ENCODE data around the gene ANKUB1. TPM values are rescaled to one million over a fixed set of nuclear protein-coding genes. Genes with fewer than 3 reads are reported as not detected.

ANKUB1 gene
- total and polyA plus RNA-seq, 5 donors: not detected

DNA sequence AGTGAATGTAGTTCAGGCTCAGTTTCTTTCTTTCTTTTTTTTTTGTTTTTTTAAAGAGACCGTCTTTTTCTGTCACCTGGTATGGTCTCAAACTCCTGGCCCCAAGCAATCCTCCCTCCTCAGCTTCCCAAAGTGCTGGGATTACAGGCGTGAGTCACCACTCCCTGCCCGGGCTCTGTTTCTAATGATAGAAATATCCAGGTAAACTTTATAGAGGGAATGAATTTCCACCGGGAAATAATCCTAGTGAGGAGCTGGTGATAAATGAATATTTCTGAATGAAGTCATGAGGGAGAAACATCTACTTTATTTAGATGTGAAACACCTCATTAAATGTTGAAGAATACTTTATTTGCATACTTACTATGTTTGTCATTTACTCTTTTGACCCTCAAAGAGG is 27.8 kb upstream of the ANKUB1 start:
- ATAC-seq (no peak), DNase-seq (no peak)
- H3K27ac ChIP-seq (ENCODE audit: low read length): no peak overlapping the region
- H3K4me3 ChIP-seq (ENCODE audit: low read length): no peak overlapping the region
- intact Hi-C loops (cut with DNase I): no loop called here
- WGBS: 87% methylated on average over 4 of the region's 4 CpGs
- no peaks in the 10 kb centered on the region for H3K27me3 ChIP-seq (ENCODE audit: control insufficient read depth, insufficient read depth)
- peaks cover 4% of the 10 kb centered on the region for H3K4me1 ChIP-seq (ENCODE audit: control insufficient read depth, insufficient read depth, low read length)
- no peaks in the 10 kb centered on the region for H3K9me3 ChIP-seq (ENCODE audit: control insufficient read depth, low read length)

DNA sequence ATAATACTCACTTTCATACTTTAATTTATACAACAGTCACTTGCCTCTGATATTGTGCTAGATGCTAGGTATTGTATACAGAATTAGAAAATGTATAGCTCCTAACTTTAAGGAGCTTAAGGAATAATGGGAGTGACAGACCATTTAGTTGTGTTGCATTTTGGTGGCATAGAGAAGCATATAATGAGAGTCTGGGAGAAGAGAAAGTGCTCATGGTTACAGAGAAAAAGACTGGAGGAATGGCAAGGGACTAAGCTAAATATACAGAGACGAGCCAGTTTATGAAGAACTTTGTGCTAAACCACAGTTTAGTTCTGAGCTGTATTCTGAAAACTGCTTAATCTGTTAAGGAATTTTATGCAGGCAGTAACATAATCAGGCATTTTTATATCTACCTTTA is 27.1 kb upstream of the ANKUB1 start:
- no peaks in the 10 kb centered on the region for H3K9me3 ChIP-seq (ENCODE audit: control insufficient read depth, low read length)
- peaks cover 4% of the 10 kb centered on the region for H3K4me1 ChIP-seq (ENCODE audit: control insufficient read depth, insufficient read depth, low read length)
- H3K27ac ChIP-seq (ENCODE audit: low read length): no peak overlapping the region
- no peaks in the 10 kb centered on the region for H3K27me3 ChIP-seq (ENCODE audit: control insufficient read depth, insufficient read depth)
- ATAC-seq (no peak), DNase-seq (no peak)
- intact Hi-C loops (cut with DNase I): no loop called here
- WGBS: 83% methylated on average over 1 of the region's 1 CpG
- no peak overlapping the region for H3K4me3 ChIP-seq (ENCODE audit: low read length)

DNA sequence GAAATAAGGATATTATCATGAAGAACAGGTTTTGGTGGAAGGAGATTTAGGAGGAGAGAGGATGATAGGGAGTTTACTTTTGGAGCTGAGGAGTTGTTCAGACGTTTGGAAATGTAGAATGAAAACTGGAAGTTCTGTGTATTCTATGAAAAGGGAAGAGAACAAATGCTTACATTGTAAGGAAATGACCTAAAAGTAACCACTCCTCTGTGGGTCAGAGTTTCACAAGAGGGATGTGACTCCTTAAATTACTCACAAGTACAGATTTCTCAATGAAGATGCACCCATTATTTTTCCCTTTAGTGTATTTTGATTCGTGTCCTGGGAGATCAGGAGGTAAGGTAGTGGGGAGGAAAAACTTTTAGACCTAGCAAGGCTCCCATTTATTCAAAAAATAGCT is 24.6 kb upstream of the ANKUB1 start:
- intact Hi-C loops (cut with DNase I): no loop called here
- H3K4me1 ChIP-seq (ENCODE audit: control insufficient read depth, insufficient read depth, low read length): peaks cover 4% of the 10 kb centered on the region
- no peak overlapping the region for H3K27ac ChIP-seq (ENCODE audit: low read length)
- no peaks in the 10 kb centered on the region for H3K9me3 ChIP-seq (ENCODE audit: control insufficient read depth, low read length)
- WGBS: 57% methylated on average over 2 of the region's 2 CpGs
- no peaks in the 10 kb centered on the region for H3K27me3 ChIP-seq (ENCODE audit: control insufficient read depth, insufficient read depth)
- DNase-seq: no peak
- no peak overlapping the region for H3K4me3 ChIP-seq (ENCODE audit: low read length)
- no peak for ATAC-seq

- intact Hi-C loops (cut with DNase I): no loop called here
- H3K4me1 ChIP-seq (ENCODE audit: control insufficient read depth, insufficient read depth, low read length): peaks cover 4% of the 10 kb centered on the region
- DNase-seq (no peak), ATAC-seq (no peak)
- H3K27me3 ChIP-seq (ENCODE audit: control insufficient read depth, insufficient read depth): no peaks in the 10 kb centered on the region
- H3K4me3 ChIP-seq (ENCODE audit: low read length): no peak overlapping the region
- H3K9me3 ChIP-seq (ENCODE audit: control insufficient read depth, low read length): no peaks in the 10 kb centered on the region
- 39% methylated on average over 3 of the region's 3 CpGs for WGBS
- no peak overlapping the region for H3K27ac ChIP-seq (ENCODE audit: low read length)
Observed at GRCh38 chr3:149816311-149816710, 24.0 kb upstream of the ANKUB1 start.

DNA sequence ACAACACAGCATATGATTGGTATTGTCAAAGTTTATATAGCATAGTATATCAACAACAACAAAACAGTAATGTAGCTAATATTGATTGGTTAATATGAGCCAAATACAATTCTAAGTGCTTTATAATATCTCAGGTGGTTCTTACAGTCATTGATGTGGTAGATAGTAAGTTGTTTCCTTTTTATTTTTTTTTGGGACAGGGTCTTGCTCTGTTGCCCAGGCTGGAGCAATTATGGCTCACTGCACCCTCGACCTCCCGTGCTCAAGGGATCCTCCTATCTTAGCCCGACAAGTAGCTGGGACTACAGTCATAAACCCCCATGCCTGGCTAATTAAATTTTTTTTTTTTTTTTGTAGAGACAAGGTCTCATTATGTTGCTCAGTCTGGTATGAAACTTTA is 23.4 kb upstream of the ANKUB1 start:
- WGBS: 96% methylated on average over 3 of the region's 3 CpGs

DNA sequence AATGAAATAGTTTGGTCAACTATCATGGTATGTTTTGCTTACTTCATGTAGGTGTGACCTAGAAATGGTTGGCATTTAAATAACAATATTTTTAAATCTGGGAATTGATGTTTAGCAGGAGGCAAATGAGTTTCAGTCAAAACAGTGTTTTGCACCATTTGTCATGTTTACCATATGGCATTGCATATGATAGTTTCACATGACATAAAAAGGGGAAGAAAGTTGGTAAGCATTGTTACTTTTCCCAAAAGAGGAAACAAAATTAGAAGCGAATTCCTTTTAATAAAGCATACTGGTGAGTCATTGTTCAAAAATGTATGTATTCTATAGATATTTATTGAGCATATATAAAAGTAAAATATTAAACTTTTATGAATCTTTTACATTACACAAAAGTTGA is 23.0 kb upstream of the ANKUB1 start:
- ATAC-seq (no peak), DNase-seq (no peak)
- H3K27ac ChIP-seq (ENCODE audit: low read length): no peak overlapping the region
- WGBS: 80% methylated on average over 1 of the region's 1 CpG
- peaks cover 4% of the 10 kb centered on the region for H3K4me1 ChIP-seq (ENCODE audit: control insufficient read depth, insufficient read depth, low read length)
- no peaks in the 10 kb centered on the region for H3K27me3 ChIP-seq (ENCODE audit: control insufficient read depth, insufficient read depth)
- intact Hi-C loops (cut with DNase I): no loop called here
- no peaks in the 10 kb centered on the region for H3K9me3 ChIP-seq (ENCODE audit: control insufficient read depth, low read length)
- peak overlapping the region; percentile 23 for H3K4me3 ChIP-seq (ENCODE audit: low read length)

More for the DNA sequence above, 23.4 kb upstream of the ANKUB1 start:
- no peaks in the 10 kb centered on the region for H3K9me3 ChIP-seq (ENCODE audit: control insufficient read depth, low read length)
- intact Hi-C loops (cut with DNase I): no loop called here
- H3K4me3 ChIP-seq (ENCODE audit: low read length): no peak overlapping the region
- DNase-seq: no peak
- H3K27me3 ChIP-seq (ENCODE audit: control insufficient read depth, insufficient read depth): no peaks in the 10 kb centered on the region
- no peak overlapping the region for H3K27ac ChIP-seq (ENCODE audit: low read length)
- ATAC-seq: no peak
- peaks cover 4% of the 10 kb centered on the region for H3K4me1 ChIP-seq (ENCODE audit: control insufficient read depth, insufficient read depth, low read length)

- no peaks in the 10 kb centered on the region for H3K9me3 ChIP-seq (ENCODE audit: control insufficient read depth, low read length)
- peaks cover 4% of the 10 kb centered on the region for H3K4me1 ChIP-seq (ENCODE audit: control insufficient read depth, insufficient read depth, low read length)
- H3K4me3 ChIP-seq (ENCODE audit: low read length): peak overlapping the region; percentile 84
- H3K27me3 ChIP-seq (ENCODE audit: control insufficient read depth, insufficient read depth): no peaks in the 10 kb centered on the region
- H3K27ac ChIP-seq (ENCODE audit: low read length): peak overlapping the region; percentile 96
- ATAC-seq (peak; percentile 15 to 42), DNase-seq (peak; percentile 19 to 53 (median 46))
- under 1% methylated on average over 29 of the region's 29 CpGs for WGBS
- intact Hi-C loops (cut with DNase I): no loop called here
Observed at GRCh38 chr3:149813367-149814281, 21.3 kb upstream of the ANKUB1 start.

DNA sequence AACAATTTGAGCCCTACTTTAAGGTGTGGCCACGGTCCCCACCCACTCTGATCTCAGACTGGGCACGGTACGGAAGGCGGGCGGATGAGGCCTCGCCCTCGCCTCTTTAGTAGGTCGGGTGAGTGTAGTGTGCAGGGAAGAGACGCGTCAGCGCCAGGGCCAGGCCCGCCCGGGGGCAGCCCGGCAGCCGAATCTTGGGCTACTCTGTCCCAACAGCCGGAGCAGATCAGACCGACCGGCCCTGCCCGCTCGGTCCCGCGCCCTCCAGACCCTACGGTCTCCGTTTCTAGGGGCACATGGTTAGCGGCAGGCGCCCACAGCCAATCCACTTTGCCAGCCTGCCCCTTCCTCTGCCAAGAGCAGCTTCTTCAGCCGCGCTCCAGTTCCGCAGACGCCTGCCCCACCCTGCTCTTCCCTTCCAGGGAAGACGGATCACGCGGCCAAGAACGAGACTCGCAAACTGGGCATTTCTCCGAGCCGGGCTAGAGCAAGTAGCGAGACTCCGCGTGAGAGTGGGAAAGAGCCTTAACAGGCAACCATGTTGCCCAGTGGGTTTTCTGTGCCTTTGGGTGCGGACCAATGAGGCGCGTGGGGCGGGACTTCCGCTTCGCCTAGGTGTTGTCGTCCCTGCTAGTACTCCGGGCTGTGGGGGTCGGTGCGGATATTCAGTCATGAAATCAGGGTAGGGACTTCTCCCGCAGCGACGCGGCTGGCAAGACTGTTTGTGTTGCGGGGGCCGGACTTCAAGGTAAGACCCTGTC is 20.4 kb upstream of the ANKUB1 start, which contains the start of gene RNF13:
RNF13 (plus strand) TSS at position 610 of the 761 bp plus-strand sequence. CDS start 32,812 bp downstream, outside the sequence.
- no peaks in the 10 kb centered on the region for H3K9me3 ChIP-seq (ENCODE audit: control insufficient read depth, low read length)
- intact Hi-C loops (cut with DNase I): no loop called here

GRCh38 chr3:149812165-149812605 is 19.8 kb upstream of the ANKUB1 start:
- no peak for ATAC-seq
- 22% methylated on average over 13 of the region's 13 CpGs for WGBS
- Histone ChIP-seq H3K27me3 (ENCODE audit: control insufficient read depth, insufficient read depth) (no peaks in the 10 kb centered on the region), H3K4me3 (ENCODE audit: low read length) (peak overlapping the region; percentile 84), H3K27ac (ENCODE audit: low read length) (peak overlapping the region; percentile 93), H3K4me1 (ENCODE audit: control insufficient read depth, insufficient read depth, low read length) (peaks cover 2% of the 10 kb centered on the region), H3K9me3 (ENCODE audit: control insufficient read depth, low read length) (no peaks in the 10 kb centered on the region)
- DNase-seq: no peak
- intact Hi-C loops (cut with DNase I): no loop called here

More for the DNA sequence above, 20.4 kb upstream of the ANKUB1 start, which contains the start of gene RNF13:
- H3K27me3 ChIP-seq (ENCODE audit: control insufficient read depth, insufficient read depth): no peaks in the 10 kb centered on the region
- H3K4me3 ChIP-seq (ENCODE audit: low read length): peak within 1 kb of the TSS; percentile 84
- H3K27ac ChIP-seq (ENCODE audit: low read length): peak within 1 kb of the TSS; percentile 96
- H3K4me1 ChIP-seq (ENCODE audit: control insufficient read depth, insufficient read depth, low read length): peaks cover 2% of the 10 kb centered on the region
- WGBS: under 1% methylated on average over 56 of the region's 56 CpGs
- ATAC-seq (peak; percentile 98), DNase-seq (peak; percentile 97 to 99 (median 98))

GRCh38 chr3:149810846-149811245 is 18.5 kb upstream of the ANKUB1 start:
- WGBS: 95% methylated on average over 2 of the region's 2 CpGs

DNA sequence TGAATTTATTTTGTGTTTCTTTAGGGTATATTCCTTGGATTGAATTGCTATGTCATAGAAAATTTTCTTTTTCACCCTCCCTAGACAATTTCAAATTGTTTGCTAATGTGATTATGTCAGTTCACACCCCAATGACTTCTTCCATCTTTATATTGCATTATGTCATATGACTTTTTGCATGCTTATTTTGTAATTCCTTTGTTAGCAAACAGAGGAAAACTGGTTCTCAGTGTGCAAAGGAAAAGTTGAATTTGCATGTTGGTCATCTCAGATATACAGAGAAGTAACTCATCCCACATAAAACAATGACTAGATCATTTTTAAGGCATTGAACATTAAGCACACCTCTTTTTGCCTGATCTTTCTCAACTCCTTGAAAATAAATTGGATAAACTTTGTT is 17.3 kb upstream of the ANKUB1 start:
- ATAC-seq (no peak), DNase-seq (no peak)
- Histone ChIP-seq H3K4me3 (ENCODE audit: low read length) (no peak overlapping the region), H3K9me3 (ENCODE audit: control insufficient read depth, low read length) (no peaks in the 10 kb centered on the region), H3K4me1 (ENCODE audit: control insufficient read depth, insufficient read depth, low read length) (no peaks in the 10 kb centered on the region), H3K27me3 (ENCODE audit: control insufficient read depth, insufficient read depth) (no peaks in the 10 kb centered on the region), H3K27ac (ENCODE audit: low read length) (no peak overlapping the region)
- intact Hi-C loops (cut with DNase I): loop anchor here in 1 of 4 donors (10.0 kb wide), 1 partner anchor 315 kb away; no protein-coding TSS in a partner anchor

More at GRCh38 chr3:149810846-149811245, 18.5 kb upstream of the ANKUB1 start:
- no peak for DNase-seq
- intact Hi-C loops (cut with DNase I): no loop called here
- Histone ChIP-seq H3K27me3 (ENCODE audit: control insufficient read depth, insufficient read depth) (no peaks in the 10 kb centered on the region), H3K4me1 (ENCODE audit: control insufficient read depth, insufficient read depth, low read length) (peaks cover 1% of the 10 kb centered on the region), H3K4me3 (ENCODE audit: low read length) (no peak overlapping the region), H3K27ac (ENCODE audit: low read length) (no peak overlapping the region), H3K9me3 (ENCODE audit: control insufficient read depth, low read length) (no peaks in the 10 kb centered on the region)
- no peak for ATAC-seq

All from right cardiac atrium (tissue), 5 donors.